Posterior cingulate gyrus (tissue), 11 donors: ENCODE data around the gene CCR5AS.
A peak's percentile ranks its signal among the peaks of the same experiment; 100 is the strongest.
"Not testable (repeated sequence)": the region's sequence is repeated elsewhere in the genome, so short reads cannot be mapped to it uniquely, and the experiment has no call there.

ENCODE experiments used
- DNase-seq, 10 donors: peaks; one replicate each; pipeline versions ENCODE4 v3.0.0 to v3.0.0-alpha.2; 2020 to 2021; ENCODE audit warnings: mixed read lengths in 3 of 10
- intact Hi-C: fragments of 100-400 bp; cut with DNase I; formaldehyde crosslinking; loops from one replicate; pipeline ENCODE4 v1.15.1; 2023

Gene CCR5AS

DNA sequence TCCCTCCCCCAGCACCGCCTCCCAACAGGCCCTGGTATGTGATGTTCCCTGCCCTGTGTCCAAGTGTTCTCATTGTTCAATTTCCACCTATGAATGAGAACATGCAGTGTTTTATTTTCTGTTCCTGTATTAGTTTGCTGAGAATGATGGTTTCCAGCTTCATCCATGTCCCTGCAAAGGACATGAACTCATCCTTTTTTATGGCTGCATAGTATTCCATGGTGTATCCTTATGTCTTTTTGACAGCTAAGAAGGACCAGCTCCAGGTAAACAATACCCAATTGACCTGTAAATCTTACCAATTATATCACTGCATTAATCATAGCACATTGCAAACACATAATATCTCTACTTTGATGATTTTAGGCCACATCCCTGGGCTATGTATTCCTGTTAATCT, 24.0 kb upstream of the CCR5AS start:
- DNase-seq, intact Hi-C loops: not testable (repeated sequence)

DNA sequence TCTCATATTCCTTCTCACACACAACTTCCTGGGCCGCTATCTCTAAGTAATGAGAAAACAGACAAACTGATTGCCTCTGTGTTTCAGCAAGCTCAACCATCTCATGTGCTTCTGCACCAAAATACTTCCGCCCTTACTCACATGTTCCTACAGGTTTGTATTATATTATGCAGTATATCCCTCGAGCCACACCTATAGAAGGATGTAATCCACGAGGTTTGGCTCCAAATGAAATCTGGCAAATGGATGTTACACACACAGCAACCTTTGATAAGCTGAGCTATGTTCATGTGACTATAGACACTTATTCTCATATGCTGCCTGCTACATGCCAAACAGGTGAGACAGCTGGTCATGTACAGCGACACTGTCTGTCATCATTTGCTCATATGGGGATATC, 22.8 kb upstream of the CCR5AS start:
- intact Hi-C loops = no loop called here
- no peak for DNase-seq

DNA sequence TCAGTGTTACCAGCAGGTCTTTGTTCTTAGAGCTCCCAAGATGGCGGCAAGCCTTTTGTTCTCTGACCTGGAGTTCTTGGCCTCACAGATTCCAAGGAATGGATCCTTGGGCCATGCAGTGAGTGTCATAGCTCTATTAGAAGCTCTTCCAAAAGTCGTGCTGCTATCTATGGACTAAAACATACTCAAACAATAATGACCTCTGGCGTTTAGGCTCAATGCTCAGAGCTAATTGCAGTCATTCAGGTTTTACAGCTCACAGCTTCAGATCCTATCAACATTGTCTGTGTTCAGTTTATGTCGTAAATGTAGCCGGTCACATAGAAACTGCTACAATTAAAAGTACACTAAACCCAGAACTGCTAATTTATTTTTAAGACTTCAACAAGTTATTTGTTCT, 22.4 kb upstream of the CCR5AS start:
- no peak for DNase-seq
- intact Hi-C loops = no loop called here

DNA sequence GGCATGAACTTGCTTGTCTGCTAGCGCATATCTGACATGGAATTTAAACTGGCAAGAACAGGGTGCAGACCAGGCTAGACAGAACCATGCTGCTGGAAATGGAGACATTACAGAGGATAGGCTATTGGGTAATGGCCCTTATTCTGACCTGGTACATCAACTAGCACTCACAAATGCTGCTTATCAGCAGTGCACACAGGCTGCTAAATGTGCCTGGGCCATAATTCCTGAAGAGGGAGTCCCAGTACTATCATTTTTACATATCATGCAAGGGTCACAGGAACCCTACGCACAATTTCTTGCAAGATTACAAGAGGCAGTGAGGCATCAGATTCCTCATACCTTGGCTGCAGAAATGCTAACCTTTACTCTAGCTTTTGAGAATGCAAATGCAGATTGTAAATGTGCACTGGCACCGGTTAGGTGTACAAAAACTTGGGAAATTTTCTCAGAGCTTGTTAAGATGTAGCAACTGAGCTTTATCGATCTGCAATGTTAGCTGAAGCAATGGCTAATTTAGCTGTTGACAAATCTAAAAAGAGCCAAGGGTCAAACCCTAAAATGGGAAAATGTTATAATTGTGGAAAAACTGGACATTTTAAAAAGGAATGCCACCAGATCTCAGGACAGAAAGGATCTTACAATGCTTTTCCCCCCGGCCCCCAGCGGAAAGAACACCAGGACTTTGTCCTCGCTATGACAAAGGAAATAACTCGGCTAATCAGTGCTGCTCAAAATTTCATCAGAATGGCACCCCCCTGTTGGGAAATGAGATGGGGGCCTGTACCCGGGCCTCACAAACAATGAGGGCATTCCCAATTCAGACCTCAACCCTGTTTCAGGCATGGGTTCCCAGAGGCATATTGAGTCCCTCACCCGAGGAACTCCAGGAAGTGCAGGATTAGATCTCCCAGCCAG, 21.3 kb upstream of the CCR5AS start:
- intact Hi-C loops = no loop called here
- no peak for DNase-seq

DNA sequence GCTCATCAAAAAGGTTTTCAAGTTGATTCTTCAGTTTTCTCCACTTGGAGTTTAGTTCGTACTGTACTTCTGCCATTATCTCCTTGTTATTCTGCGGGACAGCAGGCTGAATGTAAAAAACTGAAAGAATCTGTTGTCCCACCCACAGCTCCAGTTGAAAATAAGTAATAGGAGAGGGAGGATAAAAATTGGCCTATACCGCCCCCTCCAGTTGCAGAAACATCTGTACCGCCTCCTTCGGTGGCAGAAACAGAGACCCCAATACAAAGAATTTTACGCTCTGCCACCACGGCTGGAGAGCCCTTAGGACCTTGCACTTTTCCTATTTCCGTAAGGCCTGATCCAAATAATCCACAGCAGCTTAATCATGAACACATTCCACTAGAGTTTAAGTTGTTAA, 20.5 kb upstream of the CCR5AS start:
- intact Hi-C loops, DNase-seq: not testable (repeated sequence)

DNA sequence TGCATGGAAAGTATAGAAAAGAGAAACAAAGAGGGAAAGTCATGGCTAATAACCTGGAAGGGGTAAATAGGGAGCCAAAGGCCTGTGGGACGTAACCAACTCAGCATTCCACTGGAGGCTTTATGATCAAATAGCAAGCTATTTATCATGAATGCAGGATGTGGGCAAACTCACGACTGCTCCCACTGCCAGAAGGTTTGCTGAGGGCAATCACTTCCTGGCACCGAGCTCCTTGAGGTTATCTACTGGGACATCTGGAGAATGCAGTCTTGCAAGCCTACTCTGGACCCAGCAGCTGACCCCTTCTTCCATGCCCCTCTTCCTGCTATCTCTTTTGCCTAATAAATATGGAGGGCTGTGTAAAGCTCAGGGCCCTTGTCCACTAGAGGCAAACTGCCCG, 19.6 kb upstream of the CCR5AS start:
- intact Hi-C loops, DNase-seq: not testable (repeated sequence)

DNA sequence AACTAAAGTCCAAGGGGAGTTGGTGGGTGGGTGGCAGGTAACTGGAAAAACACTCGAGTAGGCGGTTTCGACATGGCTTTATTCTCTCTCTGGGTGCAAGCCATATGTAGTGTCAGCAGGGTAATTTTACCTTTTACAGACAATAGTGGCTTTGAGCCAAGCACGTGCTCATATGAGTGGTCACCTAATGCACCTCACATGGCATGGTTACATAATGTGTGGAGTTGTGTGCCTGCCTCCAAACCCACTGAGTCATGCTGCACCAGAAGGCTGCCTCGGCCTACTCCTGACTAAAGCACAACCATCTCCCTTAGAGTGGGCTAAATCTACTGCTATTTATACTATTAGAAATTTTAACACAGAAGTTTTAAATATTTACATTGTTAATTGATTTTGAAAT, 16.7 kb upstream of the CCR5AS start:
- intact Hi-C loops = no loop called here
- DNase-seq = peak in 2 of 10 donors; percentile 30 to 84

DNA sequence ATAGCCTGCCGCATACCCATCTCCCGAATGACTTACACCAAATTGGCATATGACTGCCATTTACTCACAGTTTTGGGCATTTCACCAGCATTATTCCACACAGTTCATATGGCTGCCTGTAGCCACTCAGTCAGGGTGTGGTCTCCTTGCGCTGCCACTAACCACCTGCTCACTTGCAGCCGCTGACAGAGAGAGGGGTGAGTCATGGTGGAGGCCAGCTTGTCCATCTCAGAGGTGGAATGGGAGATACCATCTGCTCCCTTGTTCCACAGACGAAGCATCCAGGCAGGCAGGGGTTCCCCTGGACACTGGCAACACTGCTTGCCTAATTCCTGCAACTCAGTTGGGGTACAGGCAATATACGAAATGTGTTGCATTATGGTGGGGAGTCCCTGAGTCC, 15.8 kb upstream of the CCR5AS start:
- DNase-seq = peak in 3 of 10 donors; percentile 28 to 86 (median 75)
- intact Hi-C loops = no loop called here

DNA sequence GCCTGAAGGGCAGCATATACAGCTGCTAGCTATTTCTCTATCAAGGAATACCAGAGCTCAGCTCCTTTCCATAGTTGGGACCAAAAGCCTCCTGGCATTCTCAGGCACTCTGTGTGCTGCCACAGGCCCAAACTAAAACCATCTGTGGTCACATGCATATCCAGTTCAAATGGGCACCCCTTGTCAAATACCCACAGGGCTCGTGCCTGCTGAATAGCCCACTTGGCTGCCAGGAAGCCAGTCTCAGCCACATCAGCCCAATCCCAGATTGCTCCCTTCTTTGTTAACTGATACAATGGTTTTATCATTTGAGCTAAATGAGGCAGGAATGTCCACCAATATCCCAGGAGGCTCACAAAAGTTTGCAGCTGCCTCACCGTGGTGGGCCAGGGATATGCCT, 14.1 kb upstream of the CCR5AS start:
- intact Hi-C loops = no loop called here
- DNase-seq = peak in 1 of 10 donors; percentile 48

DNA sequence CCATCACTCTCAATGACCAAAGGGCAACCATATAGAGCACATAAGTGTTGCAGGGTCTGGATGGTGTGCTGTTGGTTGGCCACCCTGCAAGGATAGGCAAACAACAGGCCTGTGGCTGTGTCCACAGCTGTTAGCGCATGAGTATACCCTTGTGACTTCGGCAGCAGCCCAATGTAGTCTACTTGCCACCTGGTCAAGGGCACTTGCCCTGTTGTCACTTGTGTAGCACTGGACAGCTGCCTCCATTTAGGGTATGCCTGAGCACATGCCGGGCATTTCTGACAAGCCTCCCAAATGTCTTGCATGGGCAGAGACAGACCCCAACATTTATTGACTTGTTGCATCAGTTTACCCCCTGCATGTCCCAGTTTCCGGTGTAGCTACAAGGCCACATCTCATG, 12.9 kb upstream of the CCR5AS start:
- peak in 1 of 10 donors; percentile 22 for DNase-seq
- intact Hi-C loops = no loop called here

DNA sequence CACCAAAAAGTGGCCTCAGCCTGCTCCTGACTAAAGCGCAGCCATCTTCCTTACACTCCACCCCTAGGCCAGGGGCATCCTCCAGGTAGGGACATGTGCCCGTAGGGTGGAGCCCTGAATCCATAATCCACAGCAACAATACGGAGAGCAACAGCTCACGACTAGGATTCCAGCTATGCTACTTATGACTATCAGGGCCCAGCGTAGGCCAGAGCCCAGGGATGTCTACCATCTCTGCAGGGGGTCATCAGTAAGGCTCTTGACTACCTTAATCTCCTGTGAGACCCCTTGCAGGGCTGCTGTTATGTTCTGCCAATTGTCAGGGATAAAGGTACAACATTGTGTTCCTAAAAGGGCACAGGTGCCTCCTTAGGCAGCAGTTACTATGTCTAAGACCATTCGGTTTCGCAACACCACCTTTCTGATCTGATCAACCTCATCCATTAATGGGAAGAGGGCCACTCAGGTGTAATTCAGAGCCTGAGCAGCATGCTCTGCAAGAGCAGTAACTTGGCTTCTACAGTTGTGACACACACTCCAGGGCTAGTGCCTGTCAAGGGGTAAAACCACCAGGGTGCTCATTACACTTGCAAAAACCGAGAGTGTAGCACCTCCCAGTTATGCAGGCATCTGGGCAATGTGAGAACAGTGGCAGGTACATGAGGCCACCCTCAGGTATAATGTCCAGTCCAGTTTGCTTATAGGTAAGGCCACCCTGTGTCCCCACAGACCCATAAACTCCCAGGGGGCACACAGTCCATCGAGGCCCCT, 11.2 kb upstream of the CCR5AS start:
- peak in 1 of 10 donors; percentile 24 for DNase-seq
- intact Hi-C loops = no loop called here

DNA sequence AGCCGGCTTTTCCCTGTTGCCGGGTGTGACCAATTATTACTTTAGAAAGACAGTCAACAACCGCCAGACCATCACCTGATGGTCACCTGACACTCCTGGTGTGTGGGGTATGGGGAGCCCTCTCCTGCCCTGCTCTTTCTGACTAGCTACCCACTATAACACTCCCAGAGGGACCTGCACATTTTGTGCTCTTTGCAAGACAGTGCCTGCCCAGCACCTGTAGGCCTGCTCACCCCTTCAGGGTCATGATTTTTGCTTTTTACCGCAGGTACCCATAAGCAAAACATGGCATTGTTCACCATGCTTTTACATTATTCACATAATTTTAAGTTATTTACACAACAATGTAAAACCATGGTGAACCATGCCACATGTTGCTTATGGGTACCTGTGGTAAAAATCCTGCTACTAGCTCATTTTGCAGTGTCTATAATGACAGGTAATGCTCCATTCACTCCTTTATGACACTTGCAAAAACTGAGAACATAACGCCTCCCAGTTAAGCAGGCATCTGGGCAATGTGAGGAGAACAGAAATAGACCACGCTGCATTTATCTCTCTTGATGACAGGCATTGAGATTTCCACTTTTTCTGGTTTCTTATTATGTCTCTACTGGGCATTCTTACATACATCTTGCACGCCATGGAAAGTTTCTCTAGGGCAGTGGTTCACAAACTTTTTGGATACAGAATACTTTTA, 10.1 kb upstream of the CCR5AS start:
- DNase-seq = peak in 1 of 10 donors; percentile 3
- intact Hi-C loops = no loop called here

DNA sequence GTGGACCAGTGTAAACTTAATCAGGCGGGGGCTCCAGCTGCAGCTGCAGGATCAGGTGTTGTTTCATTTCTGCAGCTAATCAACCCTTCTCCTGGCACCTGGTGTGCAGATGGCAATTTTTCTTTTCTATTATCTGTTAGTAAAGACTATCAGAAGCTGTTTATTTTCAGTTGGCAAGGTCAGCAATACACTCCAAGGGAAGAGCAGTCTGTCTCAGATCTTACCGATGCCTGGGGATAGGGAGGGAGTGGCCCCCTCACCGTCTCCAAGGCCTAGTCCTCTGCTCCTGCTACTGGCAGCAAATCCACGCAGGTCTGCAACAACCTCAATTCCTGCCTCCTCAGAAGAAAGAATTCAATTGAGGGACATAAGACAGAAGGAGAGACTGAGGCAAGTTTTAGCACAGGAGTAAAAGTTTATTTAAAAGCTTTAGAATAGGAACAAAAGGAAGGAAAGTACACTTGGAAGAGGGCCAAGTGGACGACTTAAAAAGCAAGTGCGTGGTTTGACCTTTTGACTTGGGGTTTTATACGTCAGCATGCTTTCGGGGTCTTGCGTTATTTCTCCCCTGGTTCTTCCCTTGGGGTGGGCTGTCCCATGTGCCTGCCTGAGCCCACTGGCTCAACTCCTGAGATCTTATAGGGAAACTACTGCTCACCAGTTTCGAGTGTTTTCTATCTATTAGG, 9.4 kb upstream of the CCR5AS start:
- peak in 1 of 10 donors; percentile 31 for DNase-seq
- intact Hi-C loops = no loop called here

DNA sequence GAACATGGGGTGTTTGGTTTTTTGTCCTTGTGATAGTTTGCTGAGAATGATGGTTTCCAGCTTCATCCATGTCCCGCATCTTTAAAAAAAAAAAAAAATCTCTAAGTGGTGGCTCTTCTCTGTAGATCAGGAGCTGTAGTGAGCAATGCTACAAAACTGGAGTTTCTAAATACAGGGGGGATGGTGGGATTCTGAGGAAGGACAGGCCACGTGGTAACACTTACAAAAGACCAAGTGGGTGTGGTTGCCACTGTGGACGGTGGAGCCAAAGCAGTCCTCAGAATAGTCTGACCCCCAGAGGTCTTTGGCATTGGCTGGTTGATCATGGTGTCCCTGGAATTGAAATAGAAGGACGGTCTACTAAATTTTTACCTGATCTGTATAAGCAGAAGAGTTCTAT, 7.9 kb upstream of the CCR5AS start:
- DNase-seq = peak in 1 of 10 donors; percentile 11
- intact Hi-C loops = no loop called here

DNA sequence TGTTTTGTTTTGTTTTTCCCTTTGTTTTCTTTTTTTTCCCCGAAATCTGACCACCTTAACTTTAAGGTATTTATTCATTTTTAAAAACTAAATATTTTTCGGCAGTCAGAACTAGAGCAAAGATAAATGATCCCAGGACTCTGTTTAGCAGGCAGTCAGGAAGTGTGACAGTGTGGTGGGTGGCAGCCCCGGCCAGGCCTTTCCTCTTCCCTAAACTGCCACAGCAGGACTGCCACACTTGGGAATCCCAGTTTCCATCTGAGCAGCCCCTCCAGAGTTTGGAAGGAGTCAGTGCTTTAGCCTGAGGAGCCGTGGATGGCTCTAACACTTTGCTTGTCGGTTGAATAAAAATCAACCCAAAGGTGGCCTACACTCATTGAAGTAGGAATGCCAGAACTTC, 7.1 kb upstream of the CCR5AS start:
- intact Hi-C loops = no loop called here
- DNase-seq = peak in 1 of 10 donors; percentile 37

DNA sequence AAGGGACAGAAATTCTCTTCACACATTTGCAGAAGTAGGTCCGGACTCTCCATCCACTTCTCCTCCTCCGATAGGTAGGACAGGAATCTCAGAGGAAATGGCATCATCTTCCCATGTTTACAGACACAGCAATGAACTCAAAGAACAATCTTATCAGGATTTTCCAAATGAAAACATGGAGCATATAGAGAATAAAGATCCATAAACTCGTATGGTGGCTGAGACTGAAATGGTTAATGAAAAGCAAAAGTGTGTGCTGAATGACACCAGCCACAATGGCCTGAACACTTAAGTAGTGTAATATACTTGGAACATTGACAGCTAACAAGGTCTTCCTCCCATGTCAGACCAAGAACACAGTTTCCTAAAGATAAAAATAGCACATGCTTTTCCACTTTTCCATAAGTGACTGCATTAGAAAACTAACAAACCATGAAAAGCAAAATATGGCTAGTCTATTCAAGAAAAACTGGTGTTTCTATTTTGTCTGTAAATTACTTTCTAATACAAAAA, 6.0 kb upstream of the CCR5AS start:
- intact Hi-C loops = no loop called here
- DNase-seq = no peak

DNA sequence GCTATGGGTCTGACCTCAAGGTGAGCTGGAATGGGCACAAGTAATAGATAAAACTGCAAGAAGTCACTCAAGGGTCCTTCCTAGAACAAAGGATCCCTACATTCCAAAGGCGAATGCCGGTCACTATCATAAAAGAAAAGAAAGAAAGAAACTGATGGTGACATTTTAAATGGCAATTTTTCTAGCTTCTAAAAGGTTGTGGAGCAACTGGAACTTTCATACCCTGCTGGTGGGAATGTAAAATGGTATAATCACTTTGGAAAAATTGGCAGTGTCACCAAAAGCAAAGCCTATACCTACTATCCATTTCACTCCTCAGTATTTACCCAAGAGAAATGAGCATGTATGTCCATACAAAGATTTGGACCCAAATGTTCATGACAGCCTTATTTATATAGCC, 4.4 kb upstream of the CCR5AS start:
- DNase-seq = no peak
- intact Hi-C loops = no loop called here

DNA sequence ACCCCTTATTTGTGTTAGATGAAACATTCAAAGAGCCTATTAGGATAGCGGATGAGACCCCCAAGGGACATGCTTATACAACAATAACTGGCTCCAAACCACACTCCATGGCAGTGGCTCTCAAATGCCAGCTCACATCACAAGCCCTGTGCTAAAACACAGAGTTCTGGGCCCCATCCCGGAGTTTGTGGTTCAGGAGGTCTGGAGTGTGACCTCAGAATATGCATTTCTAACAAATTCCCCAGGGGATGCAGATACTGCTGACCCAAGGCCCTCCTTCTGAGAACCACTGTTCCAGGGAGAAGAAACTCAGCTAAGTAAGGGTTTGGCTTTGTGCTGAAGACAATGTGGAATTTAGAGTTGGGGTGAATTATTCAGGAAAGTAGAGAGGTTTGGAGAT, 3.8 kb upstream of the CCR5AS start:
- intact Hi-C loops = no loop called here
- DNase-seq = no peak

DNA sequence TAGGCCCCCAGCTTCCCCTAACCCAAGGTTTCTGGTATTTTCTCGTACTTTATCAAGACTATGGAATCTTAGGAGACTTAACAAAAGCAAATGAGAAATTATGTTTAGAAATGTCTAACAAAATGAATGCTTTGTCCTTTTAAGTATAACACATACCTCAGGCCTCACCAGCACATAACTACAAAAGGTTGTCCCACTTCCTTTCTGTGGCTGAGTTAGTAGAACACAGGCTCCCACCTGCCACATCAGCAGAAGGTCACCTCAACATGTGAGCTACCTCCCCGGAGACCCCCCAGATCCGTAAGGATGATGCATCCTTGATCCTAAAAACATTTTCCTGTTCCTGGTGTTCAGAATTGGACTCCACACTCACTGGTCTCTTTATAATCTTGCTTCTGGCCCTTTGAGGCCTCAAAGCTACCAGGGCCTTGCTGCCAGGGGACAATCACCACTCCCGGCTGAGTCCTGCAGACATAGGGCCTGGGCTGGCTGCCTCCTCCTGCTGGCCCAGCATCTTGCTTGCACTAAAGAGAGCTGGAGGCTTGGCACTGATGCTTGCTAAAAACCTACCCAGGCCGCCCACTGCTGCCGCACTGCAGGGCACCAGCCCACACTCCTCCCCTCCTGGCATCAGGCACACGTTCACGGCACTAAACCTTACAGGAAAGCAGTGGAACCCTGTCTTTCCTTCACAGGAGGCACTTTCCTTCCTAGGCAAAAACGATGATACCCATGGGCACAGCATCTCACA, 3.0 kb upstream of the CCR5AS start:
- intact Hi-C loops = no loop called here
- peak in 9 of 10 donors; percentile 16 to 94 (median 61) for DNase-seq
